ENCODE data around the gene CFAP74.

CFAP74 gene

GRCh38 chr1:1956586-1957532, 46.7 kb downstream of the CFAP74 start:
- in situ Hi-C loops (cut with MboI; ENCODE audit: low sequenced_read_pairs): no loop called here

GRCh38 chr1:1956101-1956500, 47.5 kb downstream of the CFAP74 start:
- in situ Hi-C loops (cut with MboI; ENCODE audit: low sequenced_read_pairs): no loop called here

- in situ Hi-C loops (cut with MboI; ENCODE audit: low sequenced_read_pairs): no loop called here
Observed at GRCh38 chr1:1955621-1956094, 47.9 kb downstream of the CFAP74 start.

GRCh38 chr1:1954831-1955441, 48.6 kb downstream of the CFAP74 start:
- in situ Hi-C loops (cut with MboI; ENCODE audit: low sequenced_read_pairs): no loop called here

GRCh38 chr1:1954015-1954414, 49.6 kb downstream of the CFAP74 start:
- in situ Hi-C loops (cut with MboI; ENCODE audit: low sequenced_read_pairs): no loop called here

- in situ Hi-C loops (cut with MboI; ENCODE audit: low sequenced_read_pairs): no loop called here
Observed at GRCh38 chr1:1950940-1951339, 52.6 kb downstream of the CFAP74 start.

- in situ Hi-C loops (cut with MboI; ENCODE audit: low sequenced_read_pairs): no loop called here
Observed at GRCh38 chr1:1948783-1949182, 54.8 kb downstream of the CFAP74 start.

- in situ Hi-C loops (cut with MboI; ENCODE audit: low sequenced_read_pairs): no loop called here
Observed at GRCh38 chr1:1947493-1947892, 56.1 kb downstream of the CFAP74 start.

GRCh38 chr1:1946540-1946939, 57.0 kb downstream of the CFAP74 start:
- in situ Hi-C loops (cut with MboI; ENCODE audit: low sequenced_read_pairs): no loop called here

- in situ Hi-C loops (cut with MboI; ENCODE audit: low sequenced_read_pairs): no loop called here
Observed at GRCh38 chr1:1945782-1946393, 57.7 kb downstream of the CFAP74 start.

GRCh38 chr1:1943834-1944570, 59.6 kb downstream of the CFAP74 start:
- in situ Hi-C loops (cut with MboI; ENCODE audit: low sequenced_read_pairs): no loop called here

GRCh38 chr1:1942753-1943656, 60.6 kb downstream of the CFAP74 start:
- in situ Hi-C loops (cut with MboI; ENCODE audit: low sequenced_read_pairs): no loop called here

GRCh38 chr1:1941868-1942752, 61.5 kb downstream of the CFAP74 start:
- in situ Hi-C loops (cut with MboI; ENCODE audit: low sequenced_read_pairs): no loop called here

GRCh38 chr1:1941211-1941841, 62.3 kb downstream of the CFAP74 start:
- in situ Hi-C loops (cut with MboI; ENCODE audit: low sequenced_read_pairs): no loop called here

- in situ Hi-C loops (cut with MboI; ENCODE audit: low sequenced_read_pairs): no loop called here
Observed at GRCh38 chr1:1940123-1940425, 63.5 kb downstream of the CFAP74 start.

GRCh38 chr1:1939296-1940122, 64.1 kb downstream of the CFAP74 start:
- in situ Hi-C loops (cut with MboI; ENCODE audit: low sequenced_read_pairs): no loop called here

GRCh38 chr1:1938613-1939295, 64.8 kb downstream of the CFAP74 start:
- in situ Hi-C loops (cut with MboI; ENCODE audit: low sequenced_read_pairs): no loop called here

Measured in HL-60/S4 treated with phorbol 12-myristate 13-acetate at 8.2 ng/mL for 4 days and 3 days (cell line).